HG02571 (cell line): Measurements from ENCODE around the gene ALS2.

ENCODE experiments used
- ATAC-seq: cut with Tn5 transposase; IDR thresholded peaks from one replicate; pipeline ENCODE4 v1.9.1; 2021; ENCODE audit warnings: mild to moderate bottlenecking, moderate library complexity; ENCODE audit not compliant: unreplicated experiment

Gene ALS2

DNA sequence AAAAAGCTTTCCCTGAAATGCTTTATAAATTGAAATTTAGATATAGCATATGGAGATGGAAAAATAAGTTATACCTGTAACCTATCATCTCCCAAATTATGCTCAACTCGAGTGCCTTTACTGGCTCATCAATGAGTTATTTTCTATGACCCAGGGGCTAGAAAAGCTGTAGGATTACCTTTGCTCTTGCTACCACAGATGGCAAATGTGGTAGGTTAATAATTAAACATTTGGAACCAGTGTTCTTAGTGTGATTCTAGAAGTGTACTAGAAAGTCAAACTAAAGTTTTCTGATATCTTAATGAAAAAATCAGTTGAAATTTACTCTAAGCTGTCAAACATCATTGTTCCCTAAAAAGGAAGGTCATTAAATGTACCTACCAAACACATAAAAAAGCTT lies 22.5 kb downstream of the ALS2 start:
- no peak for ATAC-seq

DNA sequence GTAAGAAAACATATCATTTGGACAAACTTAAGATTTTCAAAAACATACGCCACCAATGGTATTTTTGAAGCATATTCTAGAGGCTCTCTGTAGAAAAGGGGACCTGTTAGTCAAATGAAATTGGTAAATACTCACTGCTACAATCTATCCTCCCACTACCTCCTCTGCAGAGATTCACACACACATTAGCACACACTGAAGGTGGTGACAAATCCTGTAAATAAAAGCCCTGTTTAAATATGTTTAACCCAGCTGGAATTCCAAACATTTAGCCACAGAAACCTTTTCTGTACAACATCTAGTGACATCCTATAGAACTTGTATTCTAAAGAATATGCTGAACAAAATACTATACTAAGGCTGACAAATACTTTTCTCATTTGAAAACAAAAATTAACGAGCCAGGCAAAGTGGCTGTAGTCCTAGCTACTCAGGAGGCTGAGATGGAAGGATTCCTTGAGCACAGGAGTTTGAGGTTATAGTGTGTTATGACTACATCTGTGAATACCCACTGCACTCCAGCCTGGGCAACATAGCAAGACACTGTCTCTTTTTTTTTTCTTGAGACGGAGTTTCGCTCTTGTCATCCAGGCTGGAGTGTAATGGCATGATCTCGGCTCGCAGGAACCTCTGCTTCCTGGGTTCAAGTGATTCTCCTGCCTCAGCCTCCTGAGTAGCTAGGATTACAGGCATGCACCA lies 25.9 kb downstream of the ALS2 start:
- ATAC-seq, result no peak

DNA sequence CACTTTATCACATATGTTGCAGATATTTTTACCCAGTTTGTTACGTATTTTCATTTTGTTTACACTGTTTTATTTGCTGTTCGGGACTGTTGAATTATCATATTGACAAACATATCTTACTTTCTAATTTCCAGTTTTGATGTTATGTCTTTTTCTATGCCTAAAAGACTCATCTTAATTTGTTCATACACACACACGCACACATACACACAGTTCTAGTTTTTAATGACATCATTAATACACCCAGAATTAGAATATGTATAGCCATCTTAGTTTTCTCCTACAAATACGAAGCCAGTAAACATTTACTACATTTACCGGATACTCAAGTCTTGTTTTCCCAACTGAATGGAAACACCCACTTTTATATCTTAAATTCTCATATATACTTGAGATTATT lies 29.2 kb downstream of the ALS2 start:
- ATAC-seq, result no peak

DNA sequence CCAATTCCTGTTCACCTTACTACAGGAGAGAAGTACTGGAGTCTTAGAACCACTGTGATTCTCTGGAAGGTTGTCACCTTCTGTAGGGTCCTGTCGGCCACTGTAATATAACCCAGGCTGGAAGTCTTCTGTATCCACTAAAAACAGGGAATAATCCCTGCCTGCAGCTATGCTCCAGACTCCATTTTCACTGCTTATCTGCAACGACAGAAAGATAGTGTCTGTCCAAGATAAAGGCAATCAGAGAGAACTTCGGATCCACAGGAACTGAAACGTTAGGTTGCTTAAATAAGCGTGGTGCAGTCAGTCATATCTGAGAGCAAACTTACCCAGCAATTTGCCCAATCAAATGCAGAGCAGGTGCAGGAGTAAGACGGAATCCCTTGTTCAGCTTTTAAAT lies 34.2 kb downstream of the ALS2 start:
- ATAC-seq, result no peak

DNA sequence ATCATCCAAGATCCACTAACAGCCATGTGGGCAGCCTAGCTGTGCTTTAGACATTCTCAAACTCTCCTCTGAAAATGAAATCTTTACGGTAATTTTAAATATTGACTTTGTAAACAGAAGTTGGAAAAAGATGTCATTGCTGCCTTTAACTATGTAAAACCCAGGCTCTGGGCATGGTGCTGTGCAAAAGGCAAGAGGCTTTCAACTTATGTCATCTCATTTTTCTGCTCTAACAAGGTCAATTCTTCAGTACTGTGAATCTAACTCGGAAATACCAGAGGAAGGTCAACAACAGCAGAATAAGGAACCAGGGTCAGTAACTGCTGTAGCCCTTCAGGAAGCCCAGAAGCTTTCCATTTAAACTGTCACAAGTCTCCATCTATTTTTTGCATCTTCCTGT lies 45.2 kb downstream of the ALS2 start:
- no peak for ATAC-seq

DNA sequence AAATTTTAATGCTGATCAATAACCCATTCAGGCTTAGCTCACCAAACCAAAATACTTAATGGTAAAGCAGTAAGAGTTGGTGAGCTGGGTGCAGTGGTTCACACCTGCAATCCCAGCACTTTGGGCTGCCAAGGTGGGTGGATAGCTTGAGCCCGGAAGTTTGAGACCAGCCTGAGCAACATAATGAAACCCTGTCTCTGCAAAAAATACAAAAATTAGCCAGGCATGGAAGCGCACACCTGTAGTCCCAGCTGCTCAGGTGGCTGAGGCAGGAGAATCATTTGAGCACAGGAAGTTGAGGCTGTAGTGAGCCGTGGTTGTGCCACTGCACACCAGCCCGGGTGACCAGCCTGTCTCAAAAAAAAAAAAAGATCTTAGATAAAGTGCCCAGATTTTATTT lies 46.6 kb downstream of the ALS2 start:
- ATAC-seq, result no peak

DNA sequence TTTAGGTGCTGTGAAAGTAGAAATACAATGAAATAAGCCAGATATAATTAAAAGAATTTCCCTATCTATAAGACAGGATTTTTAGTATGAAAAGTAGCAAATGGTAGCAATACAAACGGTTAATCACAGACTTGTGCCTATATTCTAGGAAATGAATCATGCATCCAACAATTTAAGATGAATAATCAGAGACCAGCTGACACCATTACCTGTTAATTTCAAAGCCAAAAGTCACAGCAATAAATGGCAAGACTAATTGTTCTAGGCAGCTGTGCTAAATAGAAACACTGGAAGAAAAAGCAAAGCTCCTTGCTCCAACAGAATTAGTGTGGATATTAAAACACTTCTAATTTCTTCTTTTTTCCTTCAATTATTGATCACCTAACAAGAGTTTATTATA lies 47.2 kb downstream of the ALS2 start:
- no peak for ATAC-seq

DNA sequence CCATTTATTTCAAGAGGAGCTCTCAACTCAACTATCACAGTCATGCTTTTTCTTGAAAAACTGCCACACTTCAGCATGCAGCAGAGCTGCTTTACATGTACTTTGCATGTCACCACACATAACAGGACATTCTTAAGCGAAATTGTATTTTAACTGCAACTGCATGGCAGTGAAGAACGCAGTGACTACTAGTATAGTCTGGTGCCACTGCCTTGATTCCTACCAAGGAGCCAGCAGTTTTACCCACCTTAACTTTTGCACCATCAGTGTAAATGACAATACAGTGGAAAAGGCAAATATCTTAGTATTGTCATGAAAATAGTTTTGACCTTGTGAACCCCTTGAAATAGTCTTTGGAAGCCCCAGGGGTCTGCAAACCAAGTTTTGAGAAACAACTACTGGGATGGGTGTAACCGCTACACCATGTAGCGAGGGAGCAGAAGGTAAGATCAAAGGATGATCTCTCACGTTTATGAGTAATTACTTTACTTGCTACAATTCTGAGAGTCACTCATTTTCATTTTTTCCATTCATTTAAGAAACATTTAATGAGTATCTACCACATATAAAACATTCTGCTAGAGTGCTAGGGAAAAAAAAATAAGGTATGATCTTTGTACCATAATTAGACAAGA lies 50.0 kb downstream of the ALS2 start:
- ATAC-seq, result no peak

DNA sequence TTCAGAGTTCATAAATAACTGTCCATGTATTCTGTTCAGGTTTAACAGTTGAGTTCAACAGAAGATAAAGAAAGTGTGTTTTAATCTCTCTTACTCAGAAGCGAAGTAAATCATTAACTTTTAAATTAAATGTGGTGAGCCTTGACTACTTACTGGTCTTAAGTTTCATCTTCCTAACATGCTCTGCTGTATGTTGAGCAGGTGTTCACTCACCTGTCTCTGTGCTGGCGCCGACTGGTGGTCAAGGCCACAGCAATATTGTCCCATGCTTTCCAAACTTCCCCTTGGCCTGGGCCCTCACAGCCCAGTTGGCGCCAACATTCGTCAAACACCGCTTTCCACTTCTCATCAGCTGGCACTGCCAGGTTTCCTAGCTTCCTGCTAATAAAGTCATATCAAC lies 65.3 kb downstream of the ALS2 start:
- no peak for ATAC-seq

DNA sequence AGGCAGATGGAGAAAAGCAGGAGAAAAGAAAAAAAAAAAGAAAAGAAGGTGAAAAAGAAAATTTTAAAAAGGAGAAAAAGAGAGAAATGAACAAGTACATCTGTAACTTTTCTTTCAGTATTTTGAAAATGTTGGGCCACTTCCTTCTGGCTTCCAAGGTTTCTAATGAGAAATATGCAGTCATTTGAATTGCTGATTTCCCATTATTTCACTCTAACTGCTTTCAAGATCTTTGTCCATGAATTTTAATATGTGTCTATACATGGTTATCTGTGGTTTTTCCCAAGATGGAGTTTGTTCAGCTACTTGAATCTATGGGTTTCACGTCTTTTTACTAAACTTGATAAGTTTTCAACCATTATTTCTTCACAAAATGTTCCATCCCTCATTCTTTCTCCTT lies 68.0 kb downstream of the ALS2 start:
- ATAC-seq, result no peak

DNA sequence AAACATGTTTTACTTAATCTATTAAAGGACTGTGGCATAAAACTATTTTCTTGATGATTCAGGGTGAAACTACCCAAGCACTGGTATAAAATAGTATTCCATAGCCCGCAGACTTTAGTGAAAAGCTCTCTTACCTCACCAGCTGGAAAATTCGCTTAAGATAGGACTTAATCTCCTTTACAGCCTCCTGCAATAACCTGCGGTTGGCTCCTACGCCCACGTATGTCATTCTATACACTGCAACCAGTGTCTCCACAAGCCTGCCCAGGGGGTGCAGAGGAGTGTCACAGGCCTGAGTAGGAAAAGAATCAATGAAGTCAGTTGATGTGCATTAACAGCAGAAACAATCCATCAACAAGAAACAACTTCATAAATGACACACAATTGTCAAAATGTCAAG lies 71.0 kb downstream of the ALS2 start:
- ATAC-seq, result no peak

DNA sequence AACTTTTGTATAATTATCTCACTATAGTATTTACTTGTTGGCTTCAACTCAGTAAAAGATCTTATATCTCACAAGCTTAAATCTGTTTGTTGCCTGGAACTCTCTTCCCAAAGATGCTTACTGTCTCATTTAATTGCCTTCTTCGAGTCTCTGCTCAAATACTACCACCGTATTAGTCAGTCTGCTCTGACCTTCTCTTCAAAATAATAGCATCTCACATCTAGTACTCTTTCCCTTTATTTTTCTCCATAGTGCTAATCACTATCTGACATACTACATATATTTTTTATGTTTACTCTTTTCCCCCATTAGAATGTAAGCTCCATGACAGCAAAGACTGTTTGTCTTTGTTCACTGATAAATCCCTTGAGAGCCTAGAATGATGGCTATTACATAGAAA lies 71.7 kb downstream of the ALS2 start:
- no peak for ATAC-seq

DNA sequence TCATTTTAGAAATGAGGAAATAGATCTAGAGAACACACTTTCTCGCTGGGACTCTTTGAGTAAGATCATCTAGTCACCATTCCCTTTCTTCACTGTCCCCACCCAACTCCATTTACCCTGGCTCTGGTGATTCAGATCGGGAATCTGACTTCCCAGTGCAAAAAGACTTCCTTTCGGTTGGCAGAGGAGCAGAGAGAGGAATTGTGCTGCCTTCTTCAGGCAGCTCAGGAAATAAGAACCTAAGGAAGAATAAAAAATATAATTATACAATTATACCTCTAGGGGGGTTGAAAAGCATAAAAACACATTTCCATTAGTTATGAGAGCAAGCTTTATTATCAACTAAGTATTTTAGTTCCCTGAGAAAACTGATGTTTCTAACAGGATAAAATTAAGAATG lies 73.0 kb downstream of the ALS2 start:
- no peak for ATAC-seq

DNA sequence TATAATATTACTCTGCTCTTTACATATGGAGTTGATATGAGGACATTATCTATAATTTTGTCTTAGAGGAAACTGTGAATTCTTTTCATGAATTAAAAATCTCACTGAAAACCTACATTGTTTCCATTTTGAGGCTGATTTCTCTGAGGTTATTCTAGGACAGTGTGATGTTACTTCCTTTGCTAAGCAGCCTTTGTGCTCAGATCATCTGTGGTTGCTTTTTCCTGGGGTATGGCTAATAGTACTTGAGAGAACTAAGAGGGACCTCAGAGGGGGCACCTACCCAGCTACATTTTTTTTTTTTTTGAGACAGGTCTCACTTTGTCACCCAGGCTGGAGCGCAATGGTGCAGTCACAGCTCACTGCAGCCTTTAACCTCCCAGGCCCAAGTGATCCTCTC lies 73.6 kb downstream of the ALS2 start:
- ATAC-seq, result no peak

DNA sequence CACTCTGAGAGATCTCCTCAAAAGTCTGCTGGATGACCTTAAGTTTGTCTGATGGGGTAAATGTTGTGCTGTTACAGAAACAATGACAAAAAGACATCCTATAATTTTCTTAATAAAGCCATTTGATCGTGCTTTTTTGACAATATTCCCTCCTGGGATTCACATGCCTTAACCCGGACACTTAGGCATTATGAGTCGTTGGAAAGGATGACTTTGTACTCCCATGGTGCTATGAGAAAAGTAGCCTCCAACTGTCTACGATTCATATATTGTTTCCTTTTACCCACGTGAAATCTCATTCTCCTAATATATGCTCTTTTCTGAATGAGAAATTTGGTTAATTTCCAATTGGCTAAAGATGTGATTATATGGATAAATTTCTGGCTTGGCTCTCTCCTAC lies 76.2 kb downstream of the ALS2 start:
- ATAC-seq, result no peak

DNA sequence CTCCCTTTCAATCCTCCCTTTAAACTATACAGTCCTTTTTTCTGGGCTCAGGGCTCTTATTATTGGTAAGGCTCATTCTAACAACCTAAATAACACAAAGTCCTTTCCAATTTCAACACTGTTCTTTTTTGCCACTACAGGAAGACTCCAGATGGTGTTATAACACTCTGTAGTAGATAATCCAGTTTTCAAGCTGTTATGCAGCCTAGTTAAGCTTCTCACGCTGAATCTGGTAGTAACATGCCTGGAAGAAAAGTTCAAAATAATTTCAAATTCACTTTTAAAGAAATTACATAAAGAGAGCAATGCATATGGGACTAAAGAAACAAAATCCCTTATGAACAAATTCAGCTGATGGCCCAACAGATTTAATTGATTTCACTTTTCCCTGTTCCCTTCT lies 79.1 kb downstream of the ALS2 start:
- no peak for ATAC-seq

DNA sequence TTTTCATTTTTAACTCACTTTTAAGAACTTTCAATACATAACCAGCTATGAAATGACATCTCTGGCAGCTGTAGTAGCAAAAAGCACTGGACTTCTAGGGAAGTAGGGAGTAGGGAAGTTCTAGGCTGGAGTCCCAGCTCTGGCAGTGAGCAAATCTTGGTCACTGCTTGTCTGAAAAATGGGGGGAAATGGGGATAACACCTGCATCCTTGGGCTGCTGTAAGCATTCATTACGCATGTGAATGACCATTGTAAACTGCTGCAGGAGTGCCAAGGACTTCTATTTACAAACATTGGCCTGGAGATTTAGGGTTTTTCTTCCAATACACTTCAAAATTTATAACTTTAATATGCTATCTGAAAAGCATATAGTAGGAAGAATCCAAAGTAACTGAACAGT lies 81.3 kb downstream of the ALS2 start:
- ATAC-seq, result no peak

DNA sequence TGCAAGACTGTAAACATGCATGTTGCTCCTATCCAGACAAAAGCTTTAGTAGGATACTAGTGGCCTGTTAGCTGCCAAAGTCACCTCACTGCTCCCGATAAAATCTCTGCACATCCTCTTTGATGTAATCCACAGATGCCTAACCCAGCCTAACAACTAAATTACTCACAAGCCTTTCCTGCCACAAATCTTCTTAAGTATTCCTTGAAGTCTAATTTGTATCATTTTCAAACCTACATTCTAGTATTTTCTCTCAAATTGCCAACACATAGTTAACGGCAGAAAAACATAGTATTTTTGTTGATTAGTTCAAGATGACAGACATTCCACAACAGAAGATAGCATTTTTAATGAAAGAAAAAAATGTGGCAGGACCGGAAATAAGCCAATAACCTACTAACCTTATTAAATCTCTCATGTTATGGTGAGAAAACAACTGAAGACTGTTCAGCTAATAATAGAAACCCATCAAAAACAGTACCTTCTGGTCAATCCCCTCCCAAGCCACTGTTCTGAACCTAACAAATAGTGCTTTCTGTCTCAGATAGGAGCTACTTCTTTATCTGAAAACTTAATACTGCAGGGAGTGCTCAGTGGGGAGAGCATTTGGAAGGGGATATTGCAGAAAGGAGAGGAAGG lies 82.0 kb downstream of the ALS2 start, which contains the start of gene MPP4:
TSS of gene MPP4 (minus strand) at position 57 of the 639 bp plus-strand sequence. CDS start 4,690 bp downstream, outside the sequence.
- ATAC-seq, result no peak

DNA sequence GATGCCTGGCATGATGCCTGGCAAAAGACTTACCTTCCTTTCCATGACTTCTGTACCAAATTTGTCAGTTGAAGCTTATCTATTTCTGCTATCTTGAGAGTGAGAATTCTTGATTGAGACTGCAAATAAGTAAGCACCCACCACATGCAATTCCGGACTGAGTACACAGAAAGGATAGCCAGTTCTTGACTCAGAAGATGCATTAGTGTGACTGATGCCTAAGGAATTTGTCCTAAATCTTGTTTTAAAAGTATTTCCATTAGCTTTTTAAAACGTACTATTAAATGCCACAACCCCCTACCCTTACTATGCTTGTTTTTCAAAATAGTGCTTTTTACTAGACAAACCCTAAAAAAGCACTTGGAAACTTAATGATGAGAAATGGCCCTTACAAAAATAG lies 82.8 kb downstream of the ALS2 start:
- no peak for ATAC-seq

DNA sequence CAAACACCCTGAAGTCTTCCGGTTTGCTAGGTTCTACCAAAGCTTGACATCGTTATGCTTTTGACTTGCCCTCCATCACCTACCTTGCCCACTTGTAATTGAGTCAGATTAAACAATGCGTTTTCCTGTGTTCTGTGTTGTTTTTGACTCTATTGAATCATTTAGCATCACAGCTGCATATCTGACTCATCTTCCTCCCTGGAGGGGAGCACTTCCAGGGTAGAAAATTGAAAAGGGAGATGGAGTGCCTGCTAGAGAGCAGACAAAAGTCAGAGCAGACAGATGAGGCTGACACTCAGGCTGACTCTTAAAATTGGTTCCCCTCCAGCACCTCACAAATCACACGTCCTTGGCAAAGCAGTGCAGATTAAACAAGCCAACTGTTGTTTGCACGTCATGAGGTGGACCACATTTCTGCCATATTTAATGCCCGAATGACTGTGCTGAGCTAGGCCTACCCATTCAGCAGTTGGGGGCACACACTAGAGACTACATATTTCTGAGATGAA lies 84.5 kb downstream of the ALS2 start:
- ATAC-seq, result no peak

DNA sequence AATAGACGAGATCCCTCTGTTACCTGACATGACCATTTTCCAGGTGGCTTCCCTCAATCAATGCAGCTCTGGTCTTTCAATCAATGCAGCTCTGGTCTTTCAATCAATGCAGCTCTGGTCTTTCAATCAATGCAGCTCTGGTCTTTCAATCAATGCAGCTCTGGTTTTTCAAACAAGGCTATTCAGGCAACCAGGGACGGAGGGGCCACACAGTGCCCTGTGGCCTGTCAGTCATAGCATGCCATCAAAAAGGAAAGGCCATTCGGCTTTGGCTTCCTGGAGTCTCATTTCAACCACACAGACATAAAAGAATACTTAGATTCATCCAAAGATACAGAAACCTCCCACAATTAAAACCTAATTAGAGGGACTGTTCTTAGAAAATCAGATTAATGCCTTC lies 95.6 kb downstream of the ALS2 start:
- no peak for ATAC-seq

DNA sequence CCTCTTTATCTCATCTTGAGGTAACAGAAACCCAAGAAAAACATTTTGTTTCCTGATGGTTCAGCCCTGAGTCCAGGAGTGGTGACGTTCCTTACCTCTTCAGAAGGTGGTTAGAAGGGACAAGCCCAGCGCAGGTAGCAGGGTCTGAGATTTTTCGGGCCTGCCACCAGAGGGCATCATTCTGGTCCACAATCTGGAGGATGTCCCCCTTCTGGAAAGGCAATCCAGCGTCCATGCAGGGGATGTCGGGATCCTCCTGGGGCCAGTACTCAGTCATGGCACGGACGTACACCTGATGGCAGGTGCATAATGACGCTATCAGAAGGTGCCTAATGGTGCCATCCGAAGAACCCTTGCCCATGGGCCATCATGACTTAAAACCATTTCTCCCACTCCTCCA lies 100.0 kb downstream of the ALS2 start:
- ATAC-seq, result no peak
